Spleen (tissue), 7 donors: ENCODE measurements around the gene MAPK7.

Source experiments
- CTCF ChIP-seq, 11 experiments: fragments of 200-600 bp in 7 of 11; fragments of 450-650 bp in 4 of 11; sonication (generic) in 4 of 11; IDR thresholded peaks in 8 of 11; conservative IDR thresholded peaks in 3 of 11; 1 replicate in 7 of 11; 2 replicates in 4 of 11; pipeline versions ENCODE4 v1.4.0 to v1.8.0; 2016 to 2021; ENCODE audit warnings: antibody characterized with exemption in 11 of 11, inconsistent platforms in 4 of 11, mild to moderate bottlenecking in 1 of 11
- POLR2A ChIP-seq, 3 donors: fragments of 450-650 bp; IDR thresholded peaks; one replicate each; pipeline ENCODE4 v1.5.1; 2017; ENCODE audit warnings: antibody characterized with exemption in 3 of 3, mild to moderate bottlenecking in 1 of 3
- POLR2AphosphoS5 ChIP-seq, 3 donors: sonication (generic); formaldehyde crosslinking; IDR thresholded peaks; one replicate each; pipeline ENCODE4 v1.5.1; 2017; ENCODE audit warnings: antibody characterized with exemption in 3 of 3
- donor health status: DM: no; HTN: no; CAD: no; lungs with moderate emphysema.
- donor health status: DM: no; HTN: no; CAD: no.
- donor health status: DM: no; HTN: no; CAD: no.

- TF ChIP-seq CTCF (IDR thresholded peaks at IDR 0.05 in 8 of 11, conservative IDR thresholded peaks at IDR 0.05 in 3 of 11) (peak in 7 of 11 experiments; percentile 26 to 90 (median 50)), POLR2A (IDR thresholded peaks at IDR 0.05) (no peak), POLR2AphosphoS5 (IDR thresholded peaks at IDR 0.05) (peak; percentile 61 to 81 (median 70))
These were observed 41.2 kb upstream of the MAPK7 start for GRCh38 chr17:19336938-19337711.
